IMR-90 (cell line): Measurements from ENCODE around the gene ZNF200. TPM values are rescaled to one million over a fixed set of nuclear protein-coding genes. Genes with fewer than 3 reads are reported as not detected.

ENCODE experiments used
- ATAC-seq: fragments of 200-7000 bp; cut with Tn5 transposase; 2 replicates; pipeline ENCODE4 v1.9.1; 2020; ENCODE audit warnings: low read depth, mild to moderate bottlenecking, moderate library complexity
- BruUV-seq: library from RNA; stranded (reverse); fragments of 400-500 nt; replicated peaks from 2 replicates; lab custom pipeline; 2021; lab: Mats Ljungman, UMichigan
- CTCF ChIA-PET: fragments of 300-600 bp; formaldehyde crosslinking; extraction: SDS; loops from one replicate; lab custom pipeline; 2021; ENCODE audit warnings: antibody characterized with exemption; lab: Yijun Ruan, JAX
- POLR2A ChIA-PET: fragments of 300-600 bp; sonication (Branson Sonifier 250); formaldehyde crosslinking; loops from one replicate; lab custom pipeline; 2022; ENCODE audit warnings: antibody characterized with exemption; ENCODE audit not compliant: unreplicated experiment; lab: Charles Lee
- DNase-seq: peaks from one replicate; pipeline ENCODE4 v3.0.0; 2013
- H2AFZ ChIP-seq: replicated peaks from 2 replicates; pipeline ENCODE3; 2013; ENCODE audit warnings: low read length, mild to moderate bottlenecking; ENCODE audit not compliant: poor library complexity
- H2AK5ac ChIP-seq: 2 replicates; pipeline ENCODE4 v1.6.1; 2013; ENCODE audit warnings: low read depth, low read length, inconsistent platforms
- H2AK9ac ChIP-seq: replicated peaks from 2 replicates; pipeline ENCODE3; 2013; ENCODE audit warnings: mild to moderate bottlenecking, low read depth, low read length, moderate library complexity; ENCODE audit not compliant: poor library complexity
- H2BK120ac ChIP-seq: 2 replicates; pipeline ENCODE4 v1.6.1; 2013; ENCODE audit warnings: low read depth, low read length, inconsistent platforms
- H2BK15ac ChIP-seq: 3 replicates; pipeline ENCODE4 v1.6.1; 2013; ENCODE audit warnings: low read depth, low read length, inconsistent platforms
- H2BK20ac ChIP-seq: 2 replicates; pipeline ENCODE4 v1.6.1; 2013; ENCODE audit warnings: low read depth, mild to moderate bottlenecking, inconsistent platforms, low read length, moderate library complexity
- H2BK5ac ChIP-seq: 2 replicates; pipeline ENCODE4 v1.6.1; 2013; ENCODE audit warnings: mild to moderate bottlenecking, low read depth, low read length, inconsistent platforms; ENCODE audit not compliant: poor library complexity, severe bottlenecking
- H3K14ac ChIP-seq: replicated peaks from 2 replicates; pipeline ENCODE4 v1.6.1; 2013; ENCODE audit warnings: low read depth, low read length, inconsistent platforms
- H3K18ac ChIP-seq: 2 replicates; pipeline ENCODE4 v1.6.1; 2013; ENCODE audit warnings: low read depth, low read length, control low read depth
- H3K23ac ChIP-seq: 2 replicates; pipeline ENCODE4 v1.6.1; 2013; ENCODE audit warnings: low read depth, low read length, inconsistent platforms
- H3K27ac ChIP-seq: 2 replicates; pipeline ENCODE4 v1.5.1; 2013; ENCODE audit warnings: mild to moderate bottlenecking, control low read depth, low read length; ENCODE audit not compliant: insufficient read depth
- H3K27me3 ChIP-seq: 2 replicates; pipeline ENCODE4 v1.6.1; 2013; ENCODE audit warnings: low read length; ENCODE audit not compliant: control insufficient read depth, insufficient read depth
- H3K36me3 ChIP-seq: 2 replicates; pipeline ENCODE4 v1.6.1; 2013; ENCODE audit warnings: low read length, mixed read lengths; ENCODE audit not compliant: control insufficient read depth, insufficient read depth
- H3K4ac ChIP-seq: 2 replicates; pipeline ENCODE4 v1.6.1; 2013; ENCODE audit warnings: low read depth, low read length, inconsistent platforms
- H3K4me1 ChIP-seq: 2 replicates; pipeline ENCODE4 v1.6.1; 2013; ENCODE audit warnings: low read length, mixed read lengths; ENCODE audit not compliant: control insufficient read depth, insufficient read depth
- H3K4me2 ChIP-seq: 2 replicates; pipeline ENCODE4 v1.6.1; 2013; ENCODE audit warnings: low read depth, mild to moderate bottlenecking, control low read depth, low read length, moderate library complexity
- H3K4me3 ChIP-seq: 2 replicates; pipeline ENCODE4 v1.5.1; 2013; ENCODE audit warnings: low read depth, mild to moderate bottlenecking, control low read depth, low read length, moderate library complexity; ENCODE audit not compliant: insufficient read depth
- H3K56ac ChIP-seq: 2 replicates; pipeline ENCODE4 v1.6.1; 2013; ENCODE audit warnings: low read length, inconsistent platforms; ENCODE audit not compliant: insufficient read depth; ENCODE audit errors: extremely low read depth
- H3K79me1 ChIP-seq, 2 experiments: 2 replicates each; pipeline ENCODE4 v1.6.1; 2013; ENCODE audit warnings: low read length in 2 of 2, inconsistent platforms in 1 of 2, low read depth in 1 of 2
- H3K9ac ChIP-seq: 2 replicates; pipeline ENCODE4 v1.6.1; 2013; ENCODE audit warnings: low read depth, low read length, control low read depth
- H3K9me1 ChIP-seq: 2 replicates; pipeline ENCODE4 v1.6.1; 2013; ENCODE audit warnings: low read length, inconsistent platforms; ENCODE audit not compliant: insufficient read depth
- H3K9me3 ChIP-seq: 2 replicates; pipeline ENCODE4 v1.6.1; 2013; ENCODE audit warnings: low read length; ENCODE audit not compliant: control insufficient read depth, insufficient read depth
- H4K20me1 ChIP-seq: 2 replicates; pipeline ENCODE4 v1.6.1; 2013; ENCODE audit warnings: low read length, inconsistent platforms; ENCODE audit not compliant: insufficient read depth
- H4K5ac ChIP-seq: 2 replicates; pipeline ENCODE4 v1.6.1; 2013; ENCODE audit warnings: mild to moderate bottlenecking, low read depth, low read length, control low read depth
- H4K8ac ChIP-seq, 2 experiments: 2 replicates each; pipeline ENCODE4 v1.6.1; 2013; ENCODE audit warnings: low read depth in 2 of 2, low read length in 2 of 2, control low read depth in 1 of 2, inconsistent platforms in 1 of 2
- H4K91ac ChIP-seq: 2 replicates; pipeline ENCODE4 v1.6.1; 2013; ENCODE audit warnings: low read depth, low read length, inconsistent platforms; ENCODE audit not compliant: insufficient read depth
- BHLHE40 ChIP-seq: fragments of 150-350 bp; IDR thresholded peaks from 2 replicates; pipeline ENCODE4 v1.6.1; 2016; ENCODE audit warnings: mild to moderate bottlenecking, low read depth, low read length
- CEBPB ChIP-seq: IDR thresholded peaks from 2 replicates; pipeline ENCODE4 v1.6.1; 2012; ENCODE audit warnings: low read depth, low read length, improper control_type of control experiment
- CHD1 ChIP-seq: IDR thresholded peaks from 2 replicates; pipeline ENCODE4 v1.6.1; 2012; ENCODE audit warnings: low read depth, low read length, improper control_type of control experiment
- ELK1 ChIP-seq: fragments of 150-350 bp; IDR thresholded peaks from 2 replicates; pipeline ENCODE4 v1.6.1; 2016; ENCODE audit warnings: low read depth, mild to moderate bottlenecking, low read length, moderate library complexity, borderline replicate concordance
- FOS ChIP-seq: fragments of 150-350 bp; IDR thresholded peaks from 2 replicates; pipeline ENCODE4 v1.6.1; 2016; ENCODE audit warnings: low read depth, low read length
- MAFK ChIP-seq: IDR thresholded peaks from 2 replicates; pipeline ENCODE4 v1.6.1; 2012; ENCODE audit warnings: low read depth, low read length, improper control_type of control experiment
- MAZ ChIP-seq: IDR thresholded peaks from 2 replicates; pipeline ENCODE4 v1.6.1; 2012; ENCODE audit warnings: low read depth, mild to moderate bottlenecking, low read length, improper control_type of control experiment, moderate library complexity, borderline replicate concordance
- MXI1 ChIP-seq: IDR thresholded peaks from 2 replicates; pipeline ENCODE4 v1.6.1; 2012; ENCODE audit warnings: low read depth, mild to moderate bottlenecking, low read length, moderate library complexity, borderline replicate concordance
- NFE2L2 ChIP-seq: fragments of 150-350 bp; IDR thresholded peaks from 2 replicates; pipeline ENCODE4 v1.6.1; 2016; ENCODE audit warnings: low read depth, mild to moderate bottlenecking, low read length
- POLR2A ChIP-seq: IDR thresholded peaks from 2 replicates; pipeline ENCODE4 v1.6.1; 2012; ENCODE audit warnings: mild to moderate bottlenecking, low read depth, low read length
- RAD21 ChIP-seq: IDR thresholded peaks from 2 replicates; pipeline ENCODE4 v1.6.1; 2012; ENCODE audit warnings: low read length, improper control_type of control experiment
- RCOR1 ChIP-seq: IDR thresholded peaks from 2 replicates; pipeline ENCODE4 v1.6.1; 2012; ENCODE audit warnings: mild to moderate bottlenecking, low read length, improper control_type of control experiment; ENCODE audit not compliant: insufficient replicate concordance
- RFX5 ChIP-seq: IDR thresholded peaks from 2 replicates; pipeline ENCODE4 v1.8.0; 2012; ENCODE audit warnings: low read depth, mild to moderate bottlenecking, low read length, moderate library complexity
- SMC3 ChIP-seq: fragments of 150-350 bp; IDR thresholded peaks from 2 replicates; pipeline ENCODE4 v1.6.1; 2016; ENCODE audit warnings: low read depth, mild to moderate bottlenecking, antibody characterized with exemption, low read length, moderate library complexity
- USF2 ChIP-seq: fragments of 150-350 bp; IDR thresholded peaks from 2 replicates; pipeline ENCODE4 v1.6.1; 2017; ENCODE audit warnings: mild to moderate bottlenecking, antibody characterized with exemption, low read length, low read depth
- WGBS, 2 experiments: methylation state at CpG; one replicate each; pipeline versions ENCODE4 v1.1.5 to v1.1.7; 2013; ENCODE audit warnings: missing lambda C conversion rate in 2 of 2; ENCODE audit not compliant: insufficient read length in 1 of 2; ENCODE audit errors: extremely low coverage in 2 of 2; 5-methylcytosine and 5-hydroxymethylcytosine counted together
- dilution Hi-C: fragments of 300-500 bp; cut with HindIII; formaldehyde crosslinking; loops from one replicate; pipeline ENCODE4 v1.14.3; 2018; ENCODE audit warnings: low sequenced_read_pairs; ENCODE audit not compliant: unreplicated experiment
- in situ Hi-C: fragments of 300-500 bp; cut with MboI; formaldehyde crosslinking; loops from 3 replicates; pipeline ENCODE4 v1.14.3; 2019; ENCODE audit warnings: low sequenced_read_pairs, inconsistent platforms, mixed read lengths
- intact Hi-C: fragments of 100-400 bp; cut with micrococcal nuclease; formaldehyde crosslinking; loops from 2 replicates; pipeline ENCODE4 v1.10.0; 2022
- polyA plus RNA-seq, 3 experiments: library from polyadenylated mRNA; depleted of rRNA; stranded (reverse); fragments of >200 nt; gene quantifications; 2 replicates each; pipeline ENCODE4 v1.2.3, GENCODE V29; 2012; ENCODE audit warnings: low replicate concordance in 1 of 3
- total RNA-seq: library from RNA; depleted of rRNA; stranded (reverse); fragments of >200 nt; gene quantifications from 2 replicates; pipeline ENCODE4 v1.2.3, GENCODE V29; 2012
- TF ChIP-seq, protein P1 (sequence below): conservative IDR thresholded peaks from 2 replicates; pipeline ENCODE4 v1.5.1; 2012; ENCODE audit warnings: mild to moderate bottlenecking, low read depth, low read length, improper control_type of control experiment

ZNF200 gene
- total and polyA plus RNA-seq, 2 of the 4 experiments (the other 2 are of a cell fraction), result 3.7 to 7.5 TPM

GRCh38 chr16:3195975-3196374 lies 39.0 kb downstream of the ZNF200 start:
- H3K36me3 ChIP-seq, result no peaks in the 10 kb centered on the region
- H3K23ac ChIP-seq, result no peak overlapping the region
- WGBS, 2 experiments, result 86% methylated on average over 6 of the region's 10 CpGs; no CpG with 5 or more reads in 1 of the 2 experiments
- ChIA-PET POLR2A (no interaction called here), CTCF (no interaction called here)
- H3K4ac ChIP-seq, result no peak overlapping the region
- peaks cover 9% of the 10 kb centered on the region; the same call in 1 of the 2 replicates for H3K27me3 ChIP-seq
- H3K9me3 ChIP-seq, result no peaks in the 10 kb centered on the region
- dilution Hi-C loops, result no loop called here
- H2BK120ac ChIP-seq, result no peak overlapping the region
- H2BK5ac ChIP-seq, result no peak overlapping the region
- H2AK9ac ChIP-seq, result no peak overlapping the region
- TF ChIP-seq CHD1 (no peak), ELK1 (no peak), NFE2L2 (no peak), MAZ (no peak), MXI1 (no peak), RAD21 (no peak), BHLHE40 (no peak), RFX5 (no peak), SMC3 (no peak), MAFK (no peak), USF2 (no peak), FOS (no peak), CEBPB (no peak), RCOR1 (no peak), POLR2A (no peak)
- TF ChIP-seq, protein P1, sequence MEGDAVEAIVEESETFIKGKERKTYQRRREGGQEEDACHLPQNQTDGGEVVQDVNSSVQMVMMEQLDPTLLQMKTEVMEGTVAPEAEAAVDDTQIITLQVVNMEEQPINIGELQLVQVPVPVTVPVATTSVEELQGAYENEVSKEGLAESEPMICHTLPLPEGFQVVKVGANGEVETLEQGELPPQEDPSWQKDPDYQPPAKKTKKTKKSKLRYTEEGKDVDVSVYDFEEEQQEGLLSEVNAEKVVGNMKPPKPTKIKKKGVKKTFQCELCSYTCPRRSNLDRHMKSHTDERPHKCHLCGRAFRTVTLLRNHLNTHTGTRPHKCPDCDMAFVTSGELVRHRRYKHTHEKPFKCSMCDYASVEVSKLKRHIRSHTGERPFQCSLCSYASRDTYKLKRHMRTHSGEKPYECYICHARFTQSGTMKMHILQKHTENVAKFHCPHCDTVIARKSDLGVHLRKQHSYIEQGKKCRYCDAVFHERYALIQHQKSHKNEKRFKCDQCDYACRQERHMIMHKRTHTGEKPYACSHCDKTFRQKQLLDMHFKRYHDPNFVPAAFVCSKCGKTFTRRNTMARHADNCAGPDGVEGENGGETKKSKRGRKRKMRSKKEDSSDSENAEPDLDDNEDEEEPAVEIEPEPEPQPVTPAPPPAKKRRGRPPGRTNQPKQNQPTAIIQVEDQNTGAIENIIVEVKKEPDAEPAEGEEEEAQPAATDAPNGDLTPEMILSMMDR, result no peak
- no peak for ATAC-seq
- H2BK20ac ChIP-seq, result no peak overlapping the region
- no peak overlapping the region for H3K4me2 ChIP-seq
- no peak overlapping the region for H3K14ac ChIP-seq
- H4K8ac ChIP-seq, result no peak overlapping the region
- no peak for DNase-seq
- H2AFZ ChIP-seq, result no peak overlapping the region
- intact Hi-C loops, result no loop called here
- no peaks in the 10 kb centered on the region for H3K9me1 ChIP-seq
- peaks cover 2% of the 10 kb centered on the region; the same call in 1 of the 2 replicates for H3K4me1 ChIP-seq
- no peak overlapping the region for H2AK5ac ChIP-seq
- no peak overlapping the region for H3K4me3 ChIP-seq
- no peak overlapping the region for H3K27ac ChIP-seq
- H4K20me1 ChIP-seq, result no peaks in the 10 kb centered on the region
- H4K5ac ChIP-seq, result no peak overlapping the region
- no peak overlapping the region for H2BK15ac ChIP-seq
- H4K91ac ChIP-seq, result no peak overlapping the region
- no TSS peak for BruUV-seq
- no peaks in the 10 kb centered on the region for H3K79me1 ChIP-seq
- no peak overlapping the region for H3K56ac ChIP-seq
- H3K9ac ChIP-seq, result no peak overlapping the region
- no peak overlapping the region for H3K18ac ChIP-seq
- in situ Hi-C loops, result no loop called here
